ENCODE data around the gene SRRM2. TPM values are rescaled to one million over a fixed set of nuclear protein-coding genes. Genes with fewer than 3 reads are reported as not detected.

The SRRM2 gene
- total RNA-seq, 1 experiment from 2014 or later = 107 TPM

GRCh38 chr16:2741168-2741567 is 11.3 kb upstream of the SRRM2 start:
- H3K4me3 ChIP-seq = no peak overlapping the region
- no peak for DNase-seq
- H3K9me3 ChIP-seq (replicated peaks) = no peaks in the 10 kb centered on the region

DNA sequence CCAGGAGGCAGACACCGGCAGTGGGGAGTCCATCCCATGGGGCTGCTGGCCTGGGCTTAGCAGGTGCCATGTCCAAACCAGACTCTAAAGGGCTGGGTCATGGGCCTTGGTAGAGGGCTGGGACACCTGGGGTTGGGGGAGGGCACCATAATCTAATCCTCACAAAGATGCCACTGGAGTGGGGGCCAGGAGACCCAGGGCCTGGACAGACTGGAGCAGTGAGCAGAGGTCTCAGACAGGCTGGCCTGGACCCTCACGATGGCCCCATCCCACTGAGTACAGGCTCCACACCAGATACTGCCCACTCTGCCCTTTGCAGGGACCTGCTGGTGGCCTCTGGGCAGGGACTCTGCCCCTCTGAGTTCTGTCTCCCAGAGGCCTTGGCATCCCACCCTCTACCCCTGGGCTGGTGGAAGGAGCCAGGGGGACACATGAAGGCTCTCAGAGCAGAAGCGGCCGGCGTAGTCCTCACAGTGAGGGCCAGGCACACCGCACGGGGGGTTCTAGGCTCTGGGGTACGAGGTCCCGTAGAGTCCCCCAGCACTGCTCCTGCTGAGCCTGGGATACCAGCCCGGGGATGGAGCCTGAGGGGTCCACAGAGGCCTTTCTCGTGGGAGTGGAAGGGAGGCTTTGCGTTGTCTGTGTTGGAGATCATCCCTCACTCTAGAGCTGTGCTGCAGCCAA is 10.0 kb upstream of the SRRM2 start:
- 0 out of 2 replicates have a peak, but pooled peaks cover 8% of the 10 kb centered on the region for H3K27me3 ChIP-seq
- H3K4me3 ChIP-seq = no peak overlapping the region
- H3K36me3 ChIP-seq = no peaks in the 10 kb centered on the region
- no peaks in the 10 kb centered on the region for H3K4me1 ChIP-seq
- H3K27ac ChIP-seq = no peak overlapping the region
- DNase-seq = no peak
- H3K9me3 ChIP-seq (replicated peaks) = no peaks in the 10 kb centered on the region

More at GRCh38 chr16:2741168-2741567, 11.3 kb upstream of the SRRM2 start:
- Histone ChIP-seq H3K27ac (no peak overlapping the region), H3K27me3 (0 out of 2 replicates have a peak, but pooled peaks cover 13% of the 10 kb centered on the region), H3K4me1 (no peaks in the 10 kb centered on the region), H3K36me3 (no peaks in the 10 kb centered on the region)

DNA sequence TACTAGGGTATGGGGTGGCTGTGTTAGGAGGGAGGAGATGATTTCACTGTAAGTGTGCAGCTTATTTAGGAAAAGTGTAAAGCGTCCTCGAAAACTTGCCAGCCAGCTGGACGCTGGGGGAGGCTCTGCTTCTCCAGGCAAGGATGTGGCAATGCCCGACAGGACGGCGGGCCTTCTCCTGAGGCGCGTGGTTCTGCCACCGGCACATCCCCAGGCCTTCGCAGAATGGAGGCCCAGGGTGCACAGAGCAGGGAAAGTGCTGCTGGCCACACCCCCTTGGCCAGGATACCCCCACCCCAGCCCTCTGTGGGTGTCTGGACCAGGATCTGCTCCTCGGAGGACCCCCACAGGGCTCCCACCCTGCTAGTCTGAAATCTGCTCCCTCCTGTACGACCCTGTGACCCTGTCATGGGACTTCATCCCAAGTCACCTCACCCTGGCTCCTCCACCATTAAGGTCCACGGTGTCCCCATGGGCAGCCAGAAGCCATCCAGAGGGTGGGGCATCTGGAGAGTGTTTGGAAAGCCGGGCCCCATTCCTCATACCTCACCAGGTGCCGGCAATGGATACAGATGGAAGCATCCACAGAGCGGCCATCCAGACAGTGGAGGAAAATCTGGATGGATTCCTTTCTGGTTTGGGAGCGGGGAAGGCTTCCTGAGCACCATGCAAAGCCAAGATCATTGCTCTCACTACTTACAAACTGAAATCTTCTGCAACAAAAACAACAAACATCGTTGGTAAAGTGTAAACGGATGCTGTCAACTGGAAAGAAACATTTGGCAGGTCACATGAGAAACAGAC is 9.2 kb upstream of the SRRM2 start:
- Histone ChIP-seq H3K36me3 (no peaks in the 10 kb centered on the region), H3K4me3 (no peak overlapping the region), H3K4me1 (no peaks in the 10 kb centered on the region), H3K27ac (no peak overlapping the region), H3K27me3 (0 out of 2 replicates have a peak, but pooled peaks cover 8% of the 10 kb centered on the region), H3K9me3 (replicated peaks) (no peaks in the 10 kb centered on the region)
- no peak for DNase-seq

GRCh38 chr16:2744711-2745110 is 7.7 kb upstream of the SRRM2 start:
- Histone ChIP-seq H3K4me1 (no peaks in the 10 kb centered on the region), H3K27ac (no peak overlapping the region), H3K36me3 (no peaks in the 10 kb centered on the region), H3K4me3 (no peak overlapping the region), H3K9me3 (replicated peaks) (no peaks in the 10 kb centered on the region), H3K27me3 (0 out of 2 replicates have a peak, but pooled peaks cover 8% of the 10 kb centered on the region)
- no peak for DNase-seq

GRCh38 chr16:2745116-2745890 is 7.1 kb upstream of the SRRM2 start:
- no peaks in the 10 kb centered on the region for H3K4me1 ChIP-seq
- no peaks in the 10 kb centered on the region for H3K36me3 ChIP-seq
- H3K9me3 ChIP-seq (replicated peaks) = no peaks in the 10 kb centered on the region
- H3K27me3 ChIP-seq = 0 out of 2 replicates have a peak, but pooled peaks cover 6% of the 10 kb centered on the region
- H3K4me3 ChIP-seq = no peak overlapping the region
- no peak overlapping the region for H3K27ac ChIP-seq
- DNase-seq = no peak

- no peak for DNase-seq
- no peaks in the 10 kb centered on the region for H3K4me1 ChIP-seq
- H3K9me3 ChIP-seq (replicated peaks) = no peaks in the 10 kb centered on the region
- no peak overlapping the region for H3K27ac ChIP-seq
- H3K4me3 ChIP-seq = no peak overlapping the region
- no peaks in the 10 kb centered on the region for H3K36me3 ChIP-seq
- H3K27me3 ChIP-seq = no peaks in the 10 kb centered on the region
These were observed 6.5 kb upstream of the SRRM2 start for GRCh38 chr16:2745961-2746360.

DNA sequence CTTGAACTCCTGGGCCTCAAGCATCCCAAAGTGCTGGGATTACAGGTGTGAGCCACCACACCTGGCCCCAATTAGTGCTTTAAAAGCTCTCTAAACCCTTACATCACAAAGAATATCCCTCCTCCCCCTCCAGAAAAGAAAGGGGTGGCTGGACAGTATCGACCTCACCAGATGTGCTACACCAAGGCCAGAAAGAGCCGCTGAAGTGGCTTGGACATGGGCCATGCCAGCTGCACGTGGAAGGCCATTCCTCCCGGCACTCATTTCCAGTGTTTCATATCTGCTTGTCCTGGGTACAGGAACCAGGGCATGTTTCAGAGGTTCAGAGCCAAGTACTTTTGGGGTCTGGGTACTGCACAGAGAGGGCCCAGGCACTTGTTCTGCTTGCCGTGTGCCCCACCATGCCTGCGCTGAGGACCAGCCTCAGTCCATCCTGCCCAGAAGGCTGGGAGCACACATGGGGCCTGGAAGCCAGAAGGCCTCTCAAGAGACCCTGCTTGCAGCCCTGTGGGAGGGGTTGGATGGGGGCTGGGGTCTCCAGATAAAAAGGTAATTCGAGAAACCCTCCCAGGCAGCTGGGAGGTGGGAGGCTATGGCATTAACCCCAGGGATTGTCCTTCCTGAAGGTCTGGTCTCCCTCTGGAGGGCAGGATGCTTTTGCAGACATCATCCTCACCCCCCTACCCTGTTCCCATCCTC is 3.5 kb upstream of the SRRM2 start:
- peaks cover 9% of the 10 kb centered on the region for H3K36me3 ChIP-seq
- no peaks in the 10 kb centered on the region for H3K9me3 ChIP-seq (replicated peaks)
- no peak overlapping the region for H3K4me3 ChIP-seq
- no peaks in the 10 kb centered on the region for H3K4me1 ChIP-seq
- no peaks in the 10 kb centered on the region for H3K27me3 ChIP-seq
- no peak for DNase-seq
- no peak overlapping the region for H3K27ac ChIP-seq

DNA sequence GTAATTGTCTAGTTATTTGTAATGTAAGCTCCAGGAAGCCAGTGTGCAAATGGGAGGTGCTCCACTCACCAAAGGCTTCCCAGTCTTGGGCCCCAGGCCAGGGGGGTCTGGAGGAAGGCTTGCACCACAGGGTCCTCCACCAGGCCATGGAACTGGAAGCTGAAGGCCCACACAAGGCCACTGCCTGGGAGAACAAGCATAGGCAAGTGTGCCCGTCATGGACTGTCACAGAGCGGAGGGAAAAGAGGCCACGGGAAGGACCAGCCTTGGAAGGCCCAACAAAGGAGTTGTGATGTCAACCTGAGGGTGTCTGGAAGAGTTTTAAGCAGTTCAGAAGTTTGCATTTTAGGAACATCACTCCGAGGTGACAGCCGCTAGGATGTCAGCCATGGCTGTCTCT is 3.0 kb upstream of the SRRM2 start:
- Histone ChIP-seq H3K36me3 (peaks cover 13% of the 10 kb centered on the region), H3K9me3 (replicated peaks) (no peaks in the 10 kb centered on the region), H3K27ac (no peak overlapping the region), H3K4me1 (peaks cover 2% of the 10 kb centered on the region; the same call in 1 of the 2 replicates), H3K4me3 (no peak overlapping the region), H3K27me3 (no peaks in the 10 kb centered on the region)
- no peak for DNase-seq

DNA sequence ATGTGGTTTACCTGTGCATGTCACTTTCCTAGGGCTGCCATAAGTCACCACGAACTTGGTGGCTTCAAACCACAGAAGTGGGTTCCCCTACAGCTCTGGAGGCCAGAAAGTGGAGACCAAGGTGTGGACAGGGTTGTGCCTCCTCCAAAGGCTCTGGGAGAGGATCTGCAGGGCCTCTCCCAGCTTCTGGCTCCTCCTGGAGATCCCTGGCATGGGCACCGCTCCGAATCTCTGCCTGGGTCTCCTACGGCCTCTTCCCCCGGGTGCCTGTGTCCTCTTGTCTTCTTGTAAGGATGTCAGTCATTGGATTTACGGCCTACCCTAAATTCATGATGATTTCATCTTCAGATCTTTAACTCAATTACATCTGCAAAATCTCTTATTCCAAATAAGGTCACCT is 2.5 kb upstream of the SRRM2 start:
- no peak overlapping the region for H3K4me3 ChIP-seq
- H3K27me3 ChIP-seq = no peaks in the 10 kb centered on the region
- no peak overlapping the region for H3K27ac ChIP-seq
- peaks cover 16% of the 10 kb centered on the region for H3K36me3 ChIP-seq
- DNase-seq = no peak
- no peaks in the 10 kb centered on the region for H3K9me3 ChIP-seq (replicated peaks)
- H3K4me1 ChIP-seq = peaks cover 4% of the 10 kb centered on the region; the same call in 1 of the 2 replicates

- Histone ChIP-seq H3K9me3 (replicated peaks) (no peaks in the 10 kb centered on the region), H3K27me3 (no peaks in the 10 kb centered on the region), H3K4me3 (peak overlapping the region; percentile 81), H3K27ac (peak overlapping the region; percentile 99), H3K4me1 (peaks cover 6% of the 10 kb centered on the region; the same call in 1 of the 2 replicates), H3K36me3 (peaks cover 26% of the 10 kb centered on the region)
- peak; percentile 88 for DNase-seq
These were observed 832 bp upstream of the SRRM2 start for GRCh38 chr16:2751577-2752034.

DNA sequence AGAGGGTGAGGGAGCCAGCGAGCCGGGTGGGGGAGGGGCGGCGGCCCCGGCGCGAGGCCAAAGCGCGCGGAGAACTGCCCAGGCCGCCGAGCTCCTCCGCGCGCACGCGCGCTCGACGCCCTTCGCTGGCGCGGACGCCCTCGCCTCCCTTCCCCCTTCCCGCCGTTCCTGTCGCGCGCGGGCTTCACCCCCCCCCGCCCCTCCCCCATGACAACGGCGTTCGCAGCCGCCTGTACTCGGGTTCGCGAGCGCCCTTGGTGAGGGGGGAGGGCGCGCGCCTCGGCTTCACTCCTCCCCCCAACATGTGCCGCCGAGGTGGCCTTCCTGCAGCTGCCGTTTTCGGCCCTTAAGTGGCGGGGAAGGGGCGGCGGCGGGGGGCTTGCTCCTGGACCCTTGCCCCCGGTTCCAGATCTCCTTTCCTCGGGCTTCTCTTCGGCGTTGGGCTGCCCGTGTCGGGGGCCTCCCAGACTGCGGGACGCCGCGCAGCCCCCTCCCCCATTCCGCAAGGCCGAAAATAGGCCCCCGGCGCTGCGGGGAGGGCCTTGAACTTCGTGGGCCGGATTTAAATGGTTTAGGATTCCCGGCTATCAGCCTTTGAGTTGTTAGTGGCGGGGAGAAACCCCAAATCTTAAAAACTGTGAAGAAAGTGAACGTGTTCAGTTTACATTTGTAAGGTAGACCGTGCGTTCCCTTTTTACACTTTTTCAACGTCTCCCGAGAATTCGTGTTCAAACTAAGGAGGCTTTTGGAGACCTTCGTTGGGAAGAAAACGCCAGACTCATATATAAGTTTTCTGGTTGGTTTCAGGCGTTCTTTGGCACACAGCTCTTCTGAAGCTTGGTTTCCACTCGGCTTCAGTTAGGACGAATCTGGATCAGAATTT is 653 bp downstream of the SRRM2 start:
- DNase-seq = peak; percentile 80 to 81
- Histone ChIP-seq H3K4me1 (peaks cover 6% of the 10 kb centered on the region; the same call in 1 of the 2 replicates), H3K9me3 (replicated peaks) (no peaks in the 10 kb centered on the region), H3K4me3 (peak overlapping the region; percentile 81), H3K27ac (peak overlapping the region; percentile 99), H3K27me3 (no peaks in the 10 kb centered on the region), H3K36me3 (peaks cover 40% of the 10 kb centered on the region)

DNA sequence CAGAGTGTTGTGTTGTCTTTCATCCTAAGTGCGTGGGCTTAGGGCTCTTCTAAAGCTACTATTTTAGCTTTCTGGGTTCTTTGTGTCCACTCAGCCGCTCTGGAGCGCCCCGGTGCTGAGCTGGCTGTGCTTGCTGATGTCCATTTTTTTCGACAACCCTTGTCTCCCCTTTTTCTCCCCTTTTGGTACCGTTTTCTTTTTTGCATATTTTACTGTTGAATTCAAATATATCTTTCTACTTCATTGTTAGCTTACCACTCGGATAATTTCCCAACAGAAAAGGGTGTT is 1.2 kb downstream of the SRRM2 start:
- no peaks in the 10 kb centered on the region for H3K27me3 ChIP-seq
- H3K9me3 ChIP-seq (replicated peaks) = no peaks in the 10 kb centered on the region
- peak overlapping the region; percentile 99 for H3K27ac ChIP-seq
- no peak for DNase-seq
- peaks cover 46% of the 10 kb centered on the region for H3K36me3 ChIP-seq
- peak overlapping the region; percentile 81 for H3K4me3 ChIP-seq
- H3K4me1 ChIP-seq = peaks cover 6% of the 10 kb centered on the region; the same call in 1 of the 2 replicates

DNA sequence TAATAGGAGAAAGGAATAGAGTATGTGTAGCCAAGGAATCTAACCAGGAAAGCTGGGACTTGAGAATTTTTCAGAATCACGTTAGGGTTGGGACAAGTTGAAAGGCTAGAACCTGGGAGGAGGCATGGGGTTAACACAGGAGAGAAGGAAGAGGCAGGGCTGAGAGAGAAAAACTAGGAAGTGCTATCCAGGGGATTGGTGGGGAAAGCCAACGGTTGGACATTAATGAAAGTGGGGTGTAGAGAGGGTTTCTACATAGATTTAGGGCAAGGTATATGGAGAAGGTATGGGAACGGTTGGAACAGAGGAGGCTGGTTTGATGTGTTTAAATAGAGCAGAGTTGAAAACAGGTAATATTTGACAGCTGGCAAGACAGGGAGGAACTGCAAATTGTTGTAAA is 2.7 kb downstream of the SRRM2 start:
- H3K27ac ChIP-seq = no peak overlapping the region
- no peak for DNase-seq
- H3K36me3 ChIP-seq = peaks cover 61% of the 10 kb centered on the region
- H3K27me3 ChIP-seq = no peaks in the 10 kb centered on the region
- no peaks in the 10 kb centered on the region for H3K9me3 ChIP-seq (replicated peaks)
- no peak overlapping the region for H3K4me3 ChIP-seq
- H3K4me1 ChIP-seq = peaks cover 6% of the 10 kb centered on the region; the same call in 1 of the 2 replicates
